ENCODE data around the gene PHAF1.

The PHAF1 gene

GRCh38 chr16:67174706-67175231 is 65.0 kb downstream of the PHAF1 start:
- in situ Hi-C loops (cut with HindIII; ENCODE audit: low sequenced_read_pairs) = no loop called here
- no peak for DNase-seq (ENCODE audit: low read depth)
- TF ChIP-seq CTCF (IDR thresholded peaks at IDR 0.05; ENCODE audit: low read depth, low read length, missing control alignments) = no peak
- H3K4me3 ChIP-seq (ENCODE audit: low read depth, low read length) = peak overlapping the region; percentile 33

- no peak for DNase-seq (ENCODE audit: low read depth)
- no peak overlapping the region for H3K4me3 ChIP-seq (ENCODE audit: low read depth, low read length)
- in situ Hi-C loops (cut with HindIII; ENCODE audit: low sequenced_read_pairs) = no loop called here
- no peak for TF ChIP-seq CTCF (IDR thresholded peaks at IDR 0.05; ENCODE audit: low read depth, low read length, missing control alignments)
Observed at GRCh38 chr16:67176662-67177061, 66.9 kb downstream of the PHAF1 start.

GRCh38 chr16:67177743-67178699 is 68.3 kb downstream of the PHAF1 start:
- in situ Hi-C loops (cut with HindIII; ENCODE audit: low sequenced_read_pairs) = no loop called here
- DNase-seq (ENCODE audit: low read depth) = no peak
- TF ChIP-seq CTCF (IDR thresholded peaks at IDR 0.05; ENCODE audit: low read depth, low read length, missing control alignments) = no peak
- peak overlapping the region; percentile 9 for H3K4me3 ChIP-seq (ENCODE audit: low read depth, low read length)

GRCh38 chr16:67179421-67180080 is 69.8 kb downstream of the PHAF1 start:
- in situ Hi-C loops (cut with HindIII; ENCODE audit: low sequenced_read_pairs) = no loop called here
- no peak for TF ChIP-seq CTCF (IDR thresholded peaks at IDR 0.05; ENCODE audit: low read depth, low read length, missing control alignments)
- no peak overlapping the region for H3K4me3 ChIP-seq (ENCODE audit: low read depth, low read length)
- DNase-seq (ENCODE audit: low read depth) = no peak

GRCh38 chr16:67180166-67180565 is 70.4 kb downstream of the PHAF1 start:
- no peak overlapping the region for H3K4me3 ChIP-seq (ENCODE audit: low read depth, low read length)
- in situ Hi-C loops (cut with HindIII; ENCODE audit: low sequenced_read_pairs) = no loop called here

More at GRCh38 chr16:67180166-67180565, 70.4 kb downstream of the PHAF1 start:
- no peak for TF ChIP-seq CTCF (IDR thresholded peaks at IDR 0.05; ENCODE audit: low read depth, low read length, missing control alignments)
- no peak for DNase-seq (ENCODE audit: low read depth)

Measured in astrocyte of the cerebellum (primary cell).